Neuron (in vitro differentiated cells): ENCODE data around the gene CEACAM1.
"Not testable (repeated sequence)": the region's sequence is repeated elsewhere in the genome, so short reads cannot be mapped to it uniquely, and the experiment has no call there.

Experiments used
- H2AFZ ChIP-seq: one replicate; pipeline ENCODE4 v1.6.1; 2013; ENCODE audit warnings: low read depth, mild to moderate bottlenecking, inconsistent platforms, low read length, moderate library complexity
- H3K27me3 ChIP-seq: one replicate; pipeline ENCODE4 v1.6.1; 2013; ENCODE audit warnings: low read length; ENCODE audit not compliant: insufficient read depth
- H3K36me3 ChIP-seq: one replicate; pipeline ENCODE4 v1.6.1; 2013; ENCODE audit warnings: low read length; ENCODE audit not compliant: insufficient read depth
- H3K4me1 ChIP-seq: one replicate; pipeline ENCODE4 v1.6.1; 2013; ENCODE audit warnings: low read length; ENCODE audit not compliant: insufficient read depth
- H3K4me3 ChIP-seq: 2 replicates; pipeline ENCODE4 v1.5.1; 2013; ENCODE audit warnings: mild to moderate bottlenecking, low read length, moderate library complexity
- H3K9me3 ChIP-seq: one replicate; pipeline ENCODE4 v1.6.1; 2013; ENCODE audit warnings: low read length

CEACAM1 gene

GRCh38 chr19:42472402-42473147 lies 55.7 kb downstream of the CEACAM1 start:
- Histone ChIP-seq H3K36me3 (no peaks in the 10 kb centered on the region), H3K4me1 (peaks cover 15% of the 10 kb centered on the region), H3K9me3 (no peaks in the 10 kb centered on the region), H2AFZ (no peak overlapping the region), H3K4me3 (no peak overlapping the region), H3K27me3 (no peaks in the 10 kb centered on the region)

GRCh38 chr19:42471554-42472249 lies 56.6 kb downstream of the CEACAM1 start:
- Histone ChIP-seq H3K4me3 (no peak overlapping the region), H3K27me3 (no peaks in the 10 kb centered on the region), H3K9me3 (no peaks in the 10 kb centered on the region), H3K4me1 (peaks cover 15% of the 10 kb centered on the region), H2AFZ (no peak overlapping the region), H3K36me3 (no peaks in the 10 kb centered on the region)

DNA sequence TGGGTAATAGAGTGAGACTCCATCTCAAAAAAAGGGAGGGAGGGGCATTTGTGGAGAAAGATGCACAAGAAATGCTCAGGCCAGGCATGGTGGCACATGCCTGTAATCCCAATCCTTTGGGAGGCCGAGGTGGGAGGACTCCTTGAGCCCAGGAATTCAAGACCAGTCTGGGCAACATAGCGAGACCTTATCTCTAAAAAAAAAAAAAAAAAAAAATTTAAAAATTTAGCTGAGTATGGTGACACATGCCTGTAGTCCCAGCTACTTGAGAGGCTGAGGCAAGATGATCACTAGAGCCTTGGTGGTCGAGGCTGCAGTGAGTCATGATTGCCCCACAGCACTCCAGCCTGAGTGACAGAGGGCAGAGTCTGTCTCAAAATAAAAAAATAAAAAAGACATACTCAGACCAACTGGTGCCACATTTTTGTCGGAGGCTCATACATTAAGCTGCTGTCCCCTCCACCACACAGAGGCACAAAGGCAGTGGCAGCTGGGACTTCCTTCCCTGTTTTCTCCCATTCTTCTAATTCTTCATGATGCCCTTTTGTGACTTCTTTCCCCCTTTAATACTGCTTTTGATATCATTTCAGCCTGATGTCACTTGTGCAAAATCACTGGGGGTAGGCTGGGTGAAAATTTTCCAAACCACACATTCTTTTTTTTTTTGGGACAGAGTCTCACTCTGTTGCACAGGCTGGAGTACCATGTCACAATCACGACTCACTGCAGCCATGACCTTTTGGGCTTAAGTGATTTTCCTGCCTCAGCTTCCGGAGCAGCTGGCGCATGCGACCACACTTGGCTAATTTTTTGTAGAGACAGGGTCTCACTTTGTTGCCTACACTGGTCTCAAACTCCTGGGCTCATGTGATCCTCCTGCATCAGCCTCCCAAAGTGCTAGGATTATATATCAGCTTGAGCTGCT lies 58.7 kb downstream of the CEACAM1 start:
- Histone ChIP-seq H3K36me3 (no peaks in the 10 kb centered on the region), H3K27me3 (no peaks in the 10 kb centered on the region), H3K4me3 (no peak overlapping the region), H3K4me1 (peaks cover 12% of the 10 kb centered on the region), H3K9me3 (no peaks in the 10 kb centered on the region), H2AFZ (no peak overlapping the region)

DNA sequence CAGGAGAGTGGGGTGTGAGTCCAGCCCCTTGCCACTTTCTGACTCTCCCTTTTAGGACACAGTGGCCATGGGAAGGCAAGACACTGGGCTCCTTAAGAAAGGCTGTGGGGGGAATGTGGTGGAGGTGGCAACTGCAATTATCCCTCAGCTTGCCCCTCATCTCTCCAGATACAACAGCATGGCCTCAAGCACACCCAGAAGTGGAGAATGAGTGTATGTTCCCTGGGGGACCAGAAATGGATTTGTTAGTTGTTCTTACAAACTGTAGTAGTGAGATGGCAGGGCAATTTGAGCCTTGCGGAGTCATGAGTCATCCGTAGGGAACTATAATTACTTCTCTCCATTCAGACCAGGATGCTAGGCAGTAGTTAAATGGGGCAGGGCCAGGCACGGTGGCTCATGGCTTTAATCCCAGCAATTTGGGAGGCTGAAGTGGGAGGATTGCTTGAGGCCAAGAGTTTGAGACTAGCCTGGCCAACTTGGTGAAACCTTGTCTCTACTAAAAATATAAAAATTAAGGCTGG lies 59.9 kb downstream of the CEACAM1 start:
- Histone ChIP-seq H3K4me1 (peaks cover 4% of the 10 kb centered on the region), H3K27me3 (no peaks in the 10 kb centered on the region), H3K9me3 (no peaks in the 10 kb centered on the region), H3K36me3 (no peaks in the 10 kb centered on the region), H2AFZ (no peak overlapping the region), H3K4me3 (no peak overlapping the region)

- H3K36me3 ChIP-seq: no peaks in the 10 kb centered on the region
- H3K4me1 ChIP-seq: peaks cover 4% of the 10 kb centered on the region
- no peaks in the 10 kb centered on the region for H3K9me3 ChIP-seq
- no peak overlapping the region for H3K4me3 ChIP-seq
- H3K27me3 ChIP-seq: no peaks in the 10 kb centered on the region
- no peak overlapping the region for H2AFZ ChIP-seq
These were observed 61.0 kb downstream of the CEACAM1 start for GRCh38 chr19:42467183-42467760.

- Histone ChIP-seq H3K4me1 (peaks cover 4% of the 10 kb centered on the region), H3K4me3 (no peak overlapping the region), H3K9me3 (no peaks in the 10 kb centered on the region), H2AFZ (no peak overlapping the region), H3K36me3 (no peaks in the 10 kb centered on the region), H3K27me3 (no peaks in the 10 kb centered on the region)
These were observed 61.6 kb downstream of the CEACAM1 start for GRCh38 chr19:42466521-42467182.

DNA sequence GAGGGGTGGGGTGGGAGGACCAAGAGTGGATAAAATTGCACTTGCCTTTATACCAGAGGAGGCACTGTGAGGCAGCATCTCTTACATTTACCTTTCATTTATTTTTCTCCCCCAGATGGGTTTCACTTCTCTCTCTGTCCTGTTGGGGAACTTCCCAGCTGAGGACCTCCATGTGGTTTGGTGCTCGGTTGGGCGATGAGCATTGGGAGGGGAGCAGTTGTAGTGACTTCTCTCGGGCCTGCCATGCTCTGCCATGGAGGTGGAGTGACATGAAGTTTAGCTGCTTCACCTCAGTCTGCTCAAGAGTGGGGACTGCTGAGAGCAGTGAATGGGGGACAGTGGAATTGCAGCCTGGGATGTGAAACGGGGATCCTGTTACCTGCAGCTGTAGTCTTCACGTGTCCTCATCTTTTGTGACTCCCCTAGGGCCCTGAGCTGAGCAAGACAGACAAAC lies 62.4 kb downstream of the CEACAM1 start:
- no peak overlapping the region for H2AFZ ChIP-seq
- no peaks in the 10 kb centered on the region for H3K9me3 ChIP-seq
- H3K36me3 ChIP-seq: no peaks in the 10 kb centered on the region
- H3K27me3 ChIP-seq: no peaks in the 10 kb centered on the region
- peaks cover 4% of the 10 kb centered on the region for H3K4me1 ChIP-seq
- H3K4me3 ChIP-seq: no peak overlapping the region

GRCh38 chr19:42461700-42462324 lies 66.5 kb downstream of the CEACAM1 start:
- Histone ChIP-seq H3K4me3 (no peak overlapping the region), H3K36me3 (no peaks in the 10 kb centered on the region), H3K27me3 (no peaks in the 10 kb centered on the region), H3K4me1 (no peaks in the 10 kb centered on the region), H2AFZ (no peak overlapping the region), H3K9me3 (no peaks in the 10 kb centered on the region)

DNA sequence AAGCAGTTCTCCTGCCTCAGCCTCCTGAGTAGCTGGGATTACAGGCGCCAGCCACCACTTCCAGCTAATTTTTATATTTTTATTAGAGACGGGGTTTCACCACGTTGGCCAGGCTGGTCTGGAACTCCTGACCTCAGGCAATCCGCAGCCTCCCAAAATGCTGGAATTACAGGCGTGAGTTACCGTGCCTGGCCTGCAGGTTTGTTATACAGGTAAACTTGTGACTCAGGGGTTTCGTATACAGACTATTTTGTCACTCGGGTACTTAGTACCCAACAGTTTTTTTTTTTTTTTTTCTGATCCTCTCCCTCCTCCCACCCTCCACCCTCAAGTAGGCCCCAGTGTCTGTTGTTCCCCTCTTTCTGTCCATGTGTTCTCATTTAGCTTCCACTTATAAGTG lies 67.0 kb downstream of the CEACAM1 start:
- H3K4me3 ChIP-seq, H2AFZ ChIP-seq, H3K9me3 ChIP-seq, H3K4me1 ChIP-seq, H3K36me3 ChIP-seq, H3K27me3 ChIP-seq: not testable (repeated sequence)

DNA sequence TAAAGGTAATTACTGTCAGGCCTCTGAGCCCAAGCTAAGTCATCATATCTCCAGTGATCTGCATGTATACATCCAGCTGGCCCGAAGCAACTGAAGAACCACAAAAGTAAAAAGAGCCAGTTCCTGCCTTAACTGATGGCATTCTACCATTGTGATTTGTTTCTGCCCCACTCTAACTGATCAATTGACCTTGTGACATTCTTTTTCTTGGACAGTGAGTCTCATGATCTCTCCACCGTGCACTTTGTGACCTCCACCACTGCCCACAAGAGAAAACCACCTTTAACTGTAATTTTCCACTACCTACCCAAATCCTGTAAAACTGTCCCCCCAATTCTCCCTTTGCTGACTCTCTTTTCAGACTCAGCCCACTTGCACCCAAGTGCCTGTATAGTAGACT lies 68.4 kb downstream of the CEACAM1 start:
- Histone ChIP-seq H3K9me3 (no peaks in the 10 kb centered on the region), H2AFZ (no peak overlapping the region), H3K4me1 (no peaks in the 10 kb centered on the region), H3K27me3 (no peaks in the 10 kb centered on the region), H3K4me3 (no peak overlapping the region), H3K36me3 (no peaks in the 10 kb centered on the region)
